Head of caudate nucleus (tissue), 42 donors: ENCODE measurements around the gene PALMD.

Experiments
- DNase-seq, 42 donors: peaks; one replicate each; pipeline versions ENCODE4 v3.0.0 to v3.0.0-alpha.2; 2020 to 2021; ENCODE audit warnings: mixed read lengths in 7 of 42
- intact Hi-C: fragments of 100-400 bp; cut with DNase I; formaldehyde crosslinking; loops from one replicate; pipeline ENCODE4 v1.15.0; 2022

The PALMD gene

GRCh38 chr1:99680270-99680669 lies 34.4 kb downstream of the PALMD start:
- DNase-seq, result peak in 35 of 42 donors; percentile 11 to 90 (median 55)
- intact Hi-C loops, result no loop called here

- no peak for DNase-seq
- intact Hi-C loops, result no loop called here
Measured at GRCh38 chr1:99681583-99681982, 35.7 kb downstream of the PALMD start.

GRCh38 chr1:99682291-99682751 lies 36.4 kb downstream of the PALMD start:
- intact Hi-C loops, result no loop called here
- no peak for DNase-seq

- peak in 41 of 42 donors; percentile 16 to 84 (median 57) for DNase-seq
- intact Hi-C loops, result no loop called here
Measured at GRCh38 chr1:99685516-99686180, 39.7 kb downstream of the PALMD start.

GRCh38 chr1:99691175-99691574 lies 45.3 kb downstream of the PALMD start:
- DNase-seq, result no peak
- intact Hi-C loops, result no loop called here

- DNase-seq, result no peak
- intact Hi-C loops, result no loop called here
Measured at GRCh38 chr1:99696616-99697015, 50.7 kb downstream of the PALMD start.

GRCh38 chr1:99697580-99697979 lies 51.7 kb downstream of the PALMD start:
- intact Hi-C loops, result no loop called here
- no peak for DNase-seq

- intact Hi-C loops, result loop anchor here (10.0 kb wide), 1 partner anchor 515 kb away; no protein-coding TSS in a partner anchor
Measured at GRCh38 chr1:99700020-99700419, 54.1 kb downstream of the PALMD start.

GRCh38 chr1:99702221-99702620 lies 56.3 kb downstream of the PALMD start:
- intact Hi-C loops, result loop anchor here (10.0 kb wide), 1 partner anchor 517 kb away; no protein-coding TSS in a partner anchor
- no peak for DNase-seq

More at GRCh38 chr1:99700020-99700419, 54.1 kb downstream of the PALMD start:
- no peak for DNase-seq

- intact Hi-C loops, result loop anchor here (10.0 kb wide), 1 partner anchor 520 kb away; no protein-coding TSS in a partner anchor
- no peak for DNase-seq
Measured at GRCh38 chr1:99704356-99704816, 58.5 kb downstream of the PALMD start.

GRCh38 chr1:99705385-99705784 lies 59.5 kb downstream of the PALMD start:
- intact Hi-C loops, result loop anchor here (10.0 kb wide), 1 partner anchor 521 kb away; no protein-coding TSS in a partner anchor
- no peak for DNase-seq

- intact Hi-C loops, result loop anchor here (10.0 kb wide), 1 partner anchor 523 kb away; no protein-coding TSS in a partner anchor
- DNase-seq, result peak; percentile 33 to 92 (median 80)
Measured at GRCh38 chr1:99707535-99708142, 61.7 kb downstream of the PALMD start.

- DNase-seq, result no peak
- intact Hi-C loops, result no loop called here
Measured at GRCh38 chr1:99710994-99711393, 65.1 kb downstream of the PALMD start.

- DNase-seq, result no peak
- intact Hi-C loops, result no loop called here
Measured at GRCh38 chr1:99713006-99713405, 67.1 kb downstream of the PALMD start.

GRCh38 chr1:99717005-99717404 lies 71.1 kb downstream of the PALMD start:
- DNase-seq, result no peak
- intact Hi-C loops, result no loop called here

- intact Hi-C loops, result no loop called here
- no peak for DNase-seq
Measured at GRCh38 chr1:99723251-99723650, 77.3 kb downstream of the PALMD start.

- no peak for DNase-seq
- intact Hi-C loops, result no loop called here
Measured at GRCh38 chr1:99725996-99726395, 80.1 kb downstream of the PALMD start.

GRCh38 chr1:99726407-99726806 lies 80.5 kb downstream of the PALMD start:
- intact Hi-C loops, result no loop called here
- no peak for DNase-seq

- no peak for DNase-seq
- intact Hi-C loops, result no loop called here
Measured at GRCh38 chr1:99726818-99727217, 80.9 kb downstream of the PALMD start.

GRCh38 chr1:99727575-99728185 lies 81.8 kb downstream of the PALMD start:
- intact Hi-C loops, result no loop called here
- DNase-seq, result no peak
